Astrocyte of the spinal cord (primary cell): ENCODE data around the gene TOP1.

Experiments
- DNase-seq: peaks from one replicate; pipeline ENCODE4 v3.0.0; 2011; ENCODE audit warnings: low read depth, low spot score
- H3K4me3 ChIP-seq: 2 replicates; pipeline ENCODE4 v1.5.1; 2011; ENCODE audit warnings: low read depth, mild to moderate bottlenecking, low read length, moderate library complexity
- in situ Hi-C: cut with HindIII; loops from 2 replicates; pipeline ENCODE4 v1.10.0; 2017; ENCODE audit warnings: low sequenced_read_pairs
- TF ChIP-seq, protein P1 (sequence below): IDR thresholded peaks from 2 replicates; pipeline ENCODE4 v1.5.1; 2012; ENCODE audit warnings: low read depth, mild to moderate bottlenecking, low read length, inconsistent platforms

Gene TOP1

DNA sequence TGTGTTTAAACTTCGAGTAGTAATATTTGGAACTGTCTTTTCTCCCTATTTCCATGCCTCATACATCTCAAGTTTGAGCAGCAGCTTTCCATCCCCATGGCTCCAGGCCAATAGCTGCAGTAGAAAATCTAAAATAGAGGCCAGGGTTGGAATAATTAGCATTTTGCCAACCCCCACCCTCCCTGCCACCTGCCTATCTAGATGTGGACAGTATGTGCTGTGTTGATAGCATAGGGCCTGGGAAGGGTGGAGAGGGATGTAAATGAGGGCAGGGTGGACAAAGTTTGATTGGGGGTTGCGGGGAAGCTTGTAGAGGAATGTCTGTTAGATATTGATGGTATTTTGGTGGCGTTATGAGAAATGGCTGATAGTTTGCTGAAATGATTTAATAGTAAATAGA is 5.6 kb downstream of the TOP1 start:
- no peak overlapping the region for H3K4me3 ChIP-seq
- no peak for DNase-seq
- TF ChIP-seq, protein P1, sequence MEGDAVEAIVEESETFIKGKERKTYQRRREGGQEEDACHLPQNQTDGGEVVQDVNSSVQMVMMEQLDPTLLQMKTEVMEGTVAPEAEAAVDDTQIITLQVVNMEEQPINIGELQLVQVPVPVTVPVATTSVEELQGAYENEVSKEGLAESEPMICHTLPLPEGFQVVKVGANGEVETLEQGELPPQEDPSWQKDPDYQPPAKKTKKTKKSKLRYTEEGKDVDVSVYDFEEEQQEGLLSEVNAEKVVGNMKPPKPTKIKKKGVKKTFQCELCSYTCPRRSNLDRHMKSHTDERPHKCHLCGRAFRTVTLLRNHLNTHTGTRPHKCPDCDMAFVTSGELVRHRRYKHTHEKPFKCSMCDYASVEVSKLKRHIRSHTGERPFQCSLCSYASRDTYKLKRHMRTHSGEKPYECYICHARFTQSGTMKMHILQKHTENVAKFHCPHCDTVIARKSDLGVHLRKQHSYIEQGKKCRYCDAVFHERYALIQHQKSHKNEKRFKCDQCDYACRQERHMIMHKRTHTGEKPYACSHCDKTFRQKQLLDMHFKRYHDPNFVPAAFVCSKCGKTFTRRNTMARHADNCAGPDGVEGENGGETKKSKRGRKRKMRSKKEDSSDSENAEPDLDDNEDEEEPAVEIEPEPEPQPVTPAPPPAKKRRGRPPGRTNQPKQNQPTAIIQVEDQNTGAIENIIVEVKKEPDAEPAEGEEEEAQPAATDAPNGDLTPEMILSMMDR: no peak
- in situ Hi-C loops: no loop called here

DNA sequence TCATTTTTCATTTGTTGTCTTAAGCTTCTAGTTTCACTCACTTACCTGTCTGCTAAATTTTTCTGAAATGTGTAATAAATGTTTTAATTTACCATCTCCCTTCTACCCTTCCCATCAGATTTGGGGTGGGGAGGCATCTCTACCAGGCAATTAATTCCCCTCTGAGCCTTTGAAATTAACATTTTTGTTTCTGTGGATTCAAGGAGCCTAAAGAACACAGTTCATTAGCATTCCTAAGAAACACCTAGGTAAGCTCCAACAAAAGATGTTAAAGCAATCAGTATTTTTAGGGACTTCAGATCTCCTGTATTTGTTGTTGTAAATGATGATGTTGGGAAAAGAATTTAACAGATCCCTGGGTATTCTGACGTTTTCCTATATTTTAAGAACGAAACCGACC is 6.6 kb downstream of the TOP1 start:
- in situ Hi-C loops: no loop called here
- DNase-seq: no peak
- TF ChIP-seq, protein P1: no peak

DNA sequence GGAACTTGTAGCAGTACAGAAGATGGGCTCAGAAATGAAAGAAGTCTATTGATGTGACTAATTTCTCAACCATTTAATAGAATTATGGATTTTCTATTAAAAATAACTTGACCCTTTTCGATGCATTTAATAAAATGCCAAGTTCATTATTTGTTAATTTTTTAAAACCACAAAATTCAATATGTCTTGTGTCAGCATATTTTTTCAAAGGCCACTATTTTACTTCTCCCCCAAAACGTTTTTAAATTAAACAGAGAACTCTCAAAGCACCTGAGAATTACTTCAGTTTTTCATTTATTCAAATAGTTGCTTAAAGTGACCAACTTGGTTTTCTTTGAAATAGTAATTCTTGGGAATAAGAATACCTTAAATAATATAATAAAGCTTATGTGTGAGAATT is 8.6 kb downstream of the TOP1 start:
- in situ Hi-C loops: no loop called here
- H3K4me3 ChIP-seq: no peak overlapping the region
- TF ChIP-seq, protein P1: no peak
- DNase-seq: no peak

More for the DNA sequence above, 6.6 kb downstream of the TOP1 start:
- no peak overlapping the region for H3K4me3 ChIP-seq

DNA sequence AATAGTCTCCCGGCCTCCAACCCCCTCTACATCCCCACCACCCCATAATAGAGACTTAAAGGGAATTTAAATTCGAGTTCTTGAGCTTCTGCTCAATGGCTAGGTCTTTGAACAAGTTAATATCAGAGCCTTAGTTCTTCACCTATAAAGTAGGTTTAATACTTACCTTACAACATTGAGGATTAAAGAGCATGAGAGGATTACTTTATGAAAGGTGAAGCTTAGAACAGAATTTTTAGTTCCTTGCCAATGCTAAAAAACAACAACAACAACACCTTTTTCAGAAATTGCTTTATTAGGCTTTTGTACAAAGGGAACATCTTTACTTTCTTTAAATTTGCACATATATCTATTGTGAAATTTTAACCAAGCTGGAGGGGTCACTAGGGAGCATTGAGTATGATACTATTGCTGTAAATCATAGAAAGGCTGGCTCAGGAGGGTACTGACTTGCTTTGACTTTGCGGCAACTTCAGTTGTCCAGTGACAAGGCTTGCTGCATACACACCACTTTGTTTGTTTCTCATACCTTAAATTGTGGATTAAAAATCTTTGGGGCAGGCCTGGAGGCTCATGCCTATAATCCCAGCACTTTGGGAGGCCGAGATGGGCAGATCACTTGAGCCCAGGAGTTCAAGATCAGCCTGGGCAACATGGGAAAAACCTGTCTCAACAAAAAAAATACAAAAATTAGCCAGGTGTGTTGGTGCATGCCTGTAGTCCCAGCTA is 9.7 kb downstream of the TOP1 start:
- in situ Hi-C loops: no loop called here
- TF ChIP-seq, protein P1: no peak
- H3K4me3 ChIP-seq: no peak overlapping the region
- no peak for DNase-seq

GRCh38 chr20:41038878-41039404 is 10.3 kb downstream of the TOP1 start:
- DNase-seq: no peak
- no peak overlapping the region for H3K4me3 ChIP-seq
- in situ Hi-C loops: no loop called here
- TF ChIP-seq, protein P1: no peak

GRCh38 chr20:41040855-41041254 is 12.2 kb downstream of the TOP1 start:
- H3K4me3 ChIP-seq: no peak overlapping the region
- TF ChIP-seq, protein P1: no peak
- DNase-seq: no peak
- in situ Hi-C loops: no loop called here
